H1 (cell line): ENCODE results near the gene MAP7D1.

Experiments used
- RFX5 ChIP-seq: IDR thresholded peaks from 2 replicates; pipeline ENCODE4 v1.6.1; 2011; ENCODE audit warnings: low read depth, low read length, improper control_type of control experiment, borderline replicate concordance
- TF ChIP-seq, protein P1 (sequence below), 3 experiments: IDR thresholded peaks; 1 replicate in 2 of 3; 2 replicates in 1 of 3; pipeline versions ENCODE4 v1.5.1 to v1.6.1; 2011; ENCODE audit warnings: low read length in 3 of 3, mild to moderate bottlenecking in 3 of 3, inconsistent platforms in 2 of 3, low read depth in 1 of 3, moderate library complexity in 1 of 3; ENCODE audit not compliant: insufficient read depth in 1 of 3; ENCODE audit errors: control extremely low read depth in 1 of 3

DNA sequence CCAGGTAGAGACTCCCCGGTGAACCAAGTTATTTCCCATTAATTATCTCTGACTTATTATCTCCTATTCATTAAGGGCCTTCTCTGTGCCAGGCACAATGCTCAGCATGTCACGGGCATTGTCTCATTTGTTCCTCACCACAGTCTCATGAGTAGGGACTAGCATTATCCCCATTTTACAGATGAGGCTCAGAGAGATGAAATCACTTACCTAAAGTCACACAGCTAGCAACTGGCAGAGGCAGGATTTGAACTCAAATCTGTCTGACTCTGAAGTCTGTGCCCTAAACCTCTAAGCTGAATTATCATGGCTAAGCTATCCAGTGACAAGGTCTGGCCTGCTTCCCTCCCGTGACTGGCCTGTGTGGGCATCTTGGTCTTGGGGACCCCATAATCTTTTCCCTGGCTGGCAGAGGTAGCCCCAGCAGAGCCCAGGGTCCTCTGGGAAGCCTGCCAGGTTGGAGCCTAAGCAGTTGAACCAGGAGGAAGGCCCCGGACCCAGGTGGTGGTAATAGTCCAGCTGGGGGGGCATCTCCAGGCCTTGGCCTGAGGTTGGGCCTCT is 4.5 kb downstream of the MAP7D1 start:
- TF ChIP-seq RFX5, result no peak
- TF ChIP-seq, protein P1, sequence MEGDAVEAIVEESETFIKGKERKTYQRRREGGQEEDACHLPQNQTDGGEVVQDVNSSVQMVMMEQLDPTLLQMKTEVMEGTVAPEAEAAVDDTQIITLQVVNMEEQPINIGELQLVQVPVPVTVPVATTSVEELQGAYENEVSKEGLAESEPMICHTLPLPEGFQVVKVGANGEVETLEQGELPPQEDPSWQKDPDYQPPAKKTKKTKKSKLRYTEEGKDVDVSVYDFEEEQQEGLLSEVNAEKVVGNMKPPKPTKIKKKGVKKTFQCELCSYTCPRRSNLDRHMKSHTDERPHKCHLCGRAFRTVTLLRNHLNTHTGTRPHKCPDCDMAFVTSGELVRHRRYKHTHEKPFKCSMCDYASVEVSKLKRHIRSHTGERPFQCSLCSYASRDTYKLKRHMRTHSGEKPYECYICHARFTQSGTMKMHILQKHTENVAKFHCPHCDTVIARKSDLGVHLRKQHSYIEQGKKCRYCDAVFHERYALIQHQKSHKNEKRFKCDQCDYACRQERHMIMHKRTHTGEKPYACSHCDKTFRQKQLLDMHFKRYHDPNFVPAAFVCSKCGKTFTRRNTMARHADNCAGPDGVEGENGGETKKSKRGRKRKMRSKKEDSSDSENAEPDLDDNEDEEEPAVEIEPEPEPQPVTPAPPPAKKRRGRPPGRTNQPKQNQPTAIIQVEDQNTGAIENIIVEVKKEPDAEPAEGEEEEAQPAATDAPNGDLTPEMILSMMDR (IDR thresholded peaks at IDR 0.05; ENCODE audit: control extremely low read depth in 1 of 3, insufficient read depth in 1 of 3, low read depth in 1 of 3, low read length in 3 of 3), result no peak
